Measurements from ENCODE around the gene ZNF606.
"Not testable (repeated sequence)": the region's sequence is repeated elsewhere in the genome, so short reads cannot be mapped to it uniquely, and the experiment has no call there.

Gene ZNF606

GRCh38 chr19:58009666-58010301 is 7.2 kb upstream of the ZNF606 start:
- peak; percentile 45 for DNase-seq (ENCODE audit: low spot score)

- no peak for DNase-seq (ENCODE audit: low spot score)
These were observed 6.7 kb upstream of the ZNF606 start for GRCh38 chr19:58009301-58009665.

GRCh38 chr19:58008877-58009276 is 6.3 kb upstream of the ZNF606 start:
- DNase-seq (ENCODE audit: low spot score), result not testable (repeated sequence)

GRCh38 chr19:58007285-58007684 is 4.7 kb upstream of the ZNF606 start:
- DNase-seq (ENCODE audit: low spot score), result peak; percentile 38

GRCh38 chr19:58003174-58003828 is 681 bp upstream of the ZNF606 start:
- DNase-seq (ENCODE audit: low spot score), result no peak

GRCh38 chr19:58001895-58002369 is 688 bp downstream of the ZNF606 start:
- no peak for DNase-seq (ENCODE audit: low spot score)

- DNase-seq (ENCODE audit: low spot score), result no peak
These were observed 1.9 kb downstream of the ZNF606 start for GRCh38 chr19:58000677-58001076.

- DNase-seq (ENCODE audit: low spot score), result no peak
These were observed 9.8 kb downstream of the ZNF606 start for GRCh38 chr19:57992841-57993240.

GRCh38 chr19:57978586-57979289 is 23.9 kb downstream of the ZNF606 start:
- no peak for DNase-seq (ENCODE audit: low spot score)

- DNase-seq (ENCODE audit: low spot score), result no peak
These were observed 28.2 kb downstream of the ZNF606 start, which contains the start of gene C19orf18 for GRCh38 chr19:57974434-57974833. Gene C19orf18, minus strand, starts transcription at chr19:57974534. Its CDS starts 102 bp downstream, at chr19:57974432.

GRCh38 chr19:57964761-57965160 is 37.9 kb downstream of the ZNF606 start:
- no peak for DNase-seq (ENCODE audit: low spot score)

GRCh38 chr19:57961785-57962184 is 40.8 kb downstream of the ZNF606 start:
- no peak for DNase-seq (ENCODE audit: low spot score)

GRCh38 chr19:57954996-57955395 is 47.6 kb downstream of the ZNF606 start:
- DNase-seq (ENCODE audit: low spot score), result no peak

- no peak for DNase-seq (ENCODE audit: low spot score)
These were observed 52.9 kb downstream of the ZNF606 start for GRCh38 chr19:57949702-57950101.

GRCh38 chr19:57949296-57949695 is 53.3 kb downstream of the ZNF606 start:
- DNase-seq (ENCODE audit: low spot score), result no peak

- DNase-seq (ENCODE audit: low spot score), result peak; percentile 79
These were observed 55.0 kb downstream of the ZNF606 start, which contains the start of gene ZNF256 for GRCh38 chr19:57947419-57948134. Gene ZNF256, minus strand, starts transcription at chr19:57947706. Its CDS starts 232 bp downstream, at chr19:57947474.

- no peak for DNase-seq (ENCODE audit: low spot score)
These were observed 55.6 kb downstream of the ZNF606 start for GRCh38 chr19:57947088-57947418.

GRCh38 chr19:57946316-57946715 is 56.3 kb downstream of the ZNF606 start:
- no peak for DNase-seq (ENCODE audit: low spot score)

- DNase-seq (ENCODE audit: low spot score), result no peak
These were observed 61.0 kb downstream of the ZNF606 start for GRCh38 chr19:57941593-57941992.

GRCh38 chr19:57935731-57936130 is 66.9 kb downstream of the ZNF606 start:
- DNase-seq (ENCODE audit: low spot score), result no peak

- no peak for DNase-seq (ENCODE audit: low spot score)
These were observed 67.6 kb downstream of the ZNF606 start, which contains the start of gene ZNF418 for GRCh38 chr19:57934820-57935665. Gene ZNF418, minus strand, starts transcription at chr19:57935402. Its CDS starts 1,580 bp downstream, at chr19:57933822.

Measured in NAMALWA (cell line).